T-cell (primary cell): ENCODE measurements around the gene MAMDC4. TPM values are rescaled to one million over a fixed set of nuclear protein-coding genes. Genes with fewer than 3 reads are reported as not detected.

Experiments
- ATAC-seq, 4 experiments: fragments of 200-7000 bp in 3 of 4; fragments of 150-1000 bp in 1 of 4; cut with Tn5 transposase; replicated peaks in 1 of 4; 1 replicate in 3 of 4; 2 replicates in 1 of 4; pipeline ENCODE4 v1.10.0; 2021; ENCODE audit warnings: moderate library complexity in 3 of 4, mild to moderate bottlenecking in 2 of 4, moderate number of reproducible peaks in 1 of 4
- CTCF ChIA-PET, 2 donors: fragments of 300-600 bp; sonication (Branson Sonifier 250); formaldehyde crosslinking; loops; one replicate each; lab custom pipeline; 2022; ENCODE audit warnings: antibody characterized with exemption in 2 of 2; lab: Charles Lee
- POLR2A ChIA-PET, 2 donors: fragments of 300-600 bp; sonication (Branson Sonifier 250); formaldehyde crosslinking; loops; one replicate each; lab custom pipeline; 2022; ENCODE audit warnings: antibody characterized with exemption in 2 of 2; lab: Charles Lee
- DNase-seq, 35 experiments: peaks; one replicate each; pipeline versions ENCODE4 v3.0.0 to v3.0.0-alpha.2; 2013 to 2023
- H3K27ac ChIP-seq: one replicate; pipeline ENCODE4 v1.5.1; 2013; ENCODE audit warnings: low read length
- H3K27me3 ChIP-seq, 2 experiments: replicated peaks in 1 of 2; 1 replicate in 1 of 2; 2 replicates in 1 of 2; pipeline versions ENCODE4 v1.6.1 to v1.7.0; 2013; ENCODE audit warnings: low read length in 1 of 2, mixed read lengths in 1 of 2; ENCODE audit not compliant: control insufficient read depth in 2 of 2, insufficient read depth in 2 of 2; ENCODE audit errors: extremely low read depth in 1 of 2
- H3K36me3 ChIP-seq, 2 donors: 1 replicate in 1 of 2; 2 replicates in 1 of 2; pipeline versions ENCODE4 v1.6.1 to v1.7.0; 2013; ENCODE audit warnings: low read length in 1 of 2; ENCODE audit not compliant: control insufficient read depth in 2 of 2, insufficient read depth in 1 of 2; ENCODE audit errors: extremely low read depth in 1 of 2
- H3K4me1 ChIP-seq, 2 experiments: 1 replicate in 1 of 2; 2 replicates in 1 of 2; pipeline versions ENCODE4 v1.6.1 to v1.7.0; 2013; ENCODE audit warnings: low read length in 2 of 2, mixed read lengths in 1 of 2; ENCODE audit not compliant: insufficient read depth in 2 of 2, control insufficient read depth in 1 of 2; ENCODE audit errors: extremely low read depth in 1 of 2
- H3K4me3 ChIP-seq, 2 donors: 1 replicate in 1 of 2; 2 replicates in 1 of 2; pipeline versions ENCODE4 v1.5.1 to v1.7.0; 2013; ENCODE audit warnings: mild to moderate bottlenecking in 2 of 2, low read length in 1 of 2, moderate library complexity in 1 of 2; ENCODE audit not compliant: control insufficient read depth in 1 of 2; ENCODE audit errors: extremely low read depth in 1 of 2
- H3K9me3 ChIP-seq: 2 replicates; pipeline ENCODE4 v1.7.0; 2013
- H3K27ac Mint-ChIP-seq, 2 donors: one replicate each; pipeline ENCODE4 v1.8.0; 2020 to 2021; ENCODE audit warnings: mild to moderate bottlenecking in 2 of 2, mixed read lengths in 2 of 2
- H3K27me3 Mint-ChIP-seq, 2 donors: one replicate each; pipeline ENCODE4 v1.8.0; 2021 to 2022; ENCODE audit warnings: mixed read lengths in 2 of 2
- H3K36me3 Mint-ChIP-seq: one replicate; pipeline ENCODE4 v1.8.0; 2021; ENCODE audit warnings: mixed read lengths
- H3K4me1 Mint-ChIP-seq, 3 donors: one replicate each; pipeline ENCODE4 v1.8.0; 2020 to 2022; ENCODE audit warnings: mixed read lengths in 3 of 3, mild to moderate bottlenecking in 1 of 3
- H3K4me3 Mint-ChIP-seq, 3 donors: one replicate each; pipeline ENCODE4 v1.8.0; 2020 to 2022; ENCODE audit warnings: mild to moderate bottlenecking in 3 of 3, mixed read lengths in 3 of 3, moderate library complexity in 3 of 3
- H3K9me3 Mint-ChIP-seq, 3 donors: one replicate each; pipeline ENCODE4 v1.8.0; 2020 to 2022; ENCODE audit warnings: mixed read lengths in 3 of 3
- WGBS: methylation state at CpG from one replicate; pipeline ENCODE4 v1.1.5; 2013; ENCODE audit warnings: missing lambda C conversion rate; ENCODE audit not compliant: insufficient coverage; 5-methylcytosine and 5-hydroxymethylcytosine counted together
- total RNA-seq, 35 experiments: library from RNA in 6 of 35; stranded (reverse) in 6 of 35; fragments of 120-200 nt in 1 of 35; gene quantifications; one replicate each; pipeline versions ENCODE4 v1.2.1 to v1.2.4 and lab custom pipeline; 2013 to 2026

MAMDC4 gene
- total RNA-seq, 5 donors from 2014 or later (not counting 1 experiment from before 2014, with no cell fraction given): 3.0 to 10.7 (median 7.1) TPM

GRCh38 chr9:136846376-136847087 is 5.6 kb upstream of the MAMDC4 start:
- Mint-ChIP-seq H3K4me3 (peak overlapping the region in 2 of 3 donors; percentile 51 to 88), H3K27ac (no peak overlapping the region), H3K9me3 (no peaks in the 10 kb centered on the region), H3K4me1 (peaks cover 7 to 33% (median 26%) of the 10 kb centered on the region in 3 donors), H3K36me3 (no peaks in the 10 kb centered on the region), H3K27me3 (peaks cover 6 to 24% of the 10 kb centered on the region in 2 donors)
- 12% methylated on average over 98 of the region's 98 CpGs for WGBS
- Histone ChIP-seq H3K4me1 (peaks cover 16 to 77% of the 10 kb centered on the region in 2 experiments), H3K36me3 (no peaks in the 10 kb centered on the region), H3K27me3 (peaks cover 0 to 44% of the 10 kb centered on the region in 2 experiments), H3K4me3 (peak overlapping the region in 1 of 2 donors; percentile 1), H3K27ac (no peak overlapping the region), H3K9me3 (no peaks in the 10 kb centered on the region)
- DNase-seq (peak in 1 of 35 experiments; percentile 34), ATAC-seq (no peak)
- CTCF ChIA-PET: interaction anchor here in 1 of 2 donors (0.6 kb wide), 1 partner anchor 40 kb away, joined by 5 read pairs; the partner anchor contains the start of gene TRAF2
- POLR2A ChIA-PET: no interaction called here

- peaks cover 0 to 42% of the 10 kb centered on the region in 2 experiments for H3K27me3 ChIP-seq
- peaks cover 16 to 70% of the 10 kb centered on the region in 2 experiments for H3K4me1 ChIP-seq
- H3K27me3 Mint-ChIP-seq: peaks cover 6 to 24% of the 10 kb centered on the region in 2 donors
- H3K27ac Mint-ChIP-seq: peak overlapping the region in 1 of 2 donors; percentile 61
- peak overlapping the region; percentile 77 to 92 for H3K4me3 ChIP-seq
- no peak overlapping the region for H3K27ac ChIP-seq
- ChIA-PET CTCF (interaction anchor here in 1 of 2 donors (0.6 kb wide), 1 partner anchor 39 kb away, joined by 5 read pairs; the partner anchor contains the start of gene TRAF2), POLR2A (no interaction called here)
- peak overlapping the region; percentile 73 to 88 (median 86) for H3K4me3 Mint-ChIP-seq
- H3K36me3 ChIP-seq: peaks cover 0 to 2% of the 10 kb centered on the region in 2 donors
- H3K36me3 Mint-ChIP-seq: no peaks in the 10 kb centered on the region
- no peaks in the 10 kb centered on the region for H3K9me3 Mint-ChIP-seq
- DNase-seq (peak in 2 of 35 experiments; percentile 20 to 38), ATAC-seq (no peak)
- peaks cover 7 to 31% (median 23%) of the 10 kb centered on the region in 3 donors for H3K4me1 Mint-ChIP-seq
- 13% methylated on average over 59 of the region's 75 CpGs for WGBS
- H3K9me3 ChIP-seq: no peaks in the 10 kb centered on the region
These were observed 4.9 kb upstream of the MAMDC4 start for GRCh38 chr9:136847088-136847825.

GRCh38 chr9:136847826-136848392 is 4.2 kb upstream of the MAMDC4 start:
- Mint-ChIP-seq H3K4me3 (peak overlapping the region; percentile 73 to 88 (median 86)), H3K27me3 (peaks cover 6 to 24% of the 10 kb centered on the region in 2 donors), H3K27ac (peak overlapping the region; percentile 22 to 71), H3K4me1 (peaks cover 7 to 28% (median 21%) of the 10 kb centered on the region in 3 donors), H3K36me3 (no peaks in the 10 kb centered on the region), H3K9me3 (no peaks in the 10 kb centered on the region)
- Histone ChIP-seq H3K4me1 (peaks cover 16 to 64% of the 10 kb centered on the region in 2 experiments), H3K27me3 (peaks cover 0 to 38% of the 10 kb centered on the region in 2 experiments), H3K9me3 (no peaks in the 10 kb centered on the region), H3K36me3 (peaks cover 0 to 2% of the 10 kb centered on the region in 2 donors), H3K27ac (no peak overlapping the region), H3K4me3 (peak overlapping the region; percentile 77 to 92)
- DNase-seq: peak in 33 of 35 experiments; percentile 28 to 79 (median 62)
- CTCF ChIA-PET: interaction anchor here in 1 of 2 donors (0.6 to 0.7 kb wide), 2 partner anchors 31 to 120 kb away, joined by 3 to 8 read pairs; no protein-coding TSS in a partner anchor
- 3% methylated on average over 42 of the region's 48 CpGs for WGBS
- POLR2A ChIA-PET: no interaction called here
- ATAC-seq: no peak

- ChIA-PET CTCF (interaction anchor here in 1 of 2 donors (0.6 to 0.7 kb wide), 3 partner anchors 32 to 144 kb away, joined by 3 to 8 read pairs (median 4); partner anchors contain the start of gene PAXX), POLR2A (interaction anchor here in 1 of 2 donors (0.6 kb wide), 1 partner anchor 309 kb away, joined by 8 read pairs; no protein-coding TSS in a partner anchor)
- ATAC-seq: peak in 3 of 4 experiments; percentile 0 to 3 (median 1)
- Histone ChIP-seq H3K9me3 (no peaks in the 10 kb centered on the region), H3K27ac (no peak overlapping the region), H3K4me3 (peak overlapping the region; percentile 77 to 92), H3K36me3 (peaks cover 0 to 2% of the 10 kb centered on the region in 2 donors), H3K27me3 (peaks cover 0 to 32% of the 10 kb centered on the region in 2 experiments), H3K4me1 (peaks cover 12 to 58% of the 10 kb centered on the region in 2 experiments)
- Mint-ChIP-seq H3K4me1 (peaks cover 7 to 26% (median 19%) of the 10 kb centered on the region in 3 donors), H3K9me3 (no peaks in the 10 kb centered on the region), H3K36me3 (no peaks in the 10 kb centered on the region), H3K4me3 (peak overlapping the region; percentile 88 to 92 (median 90)), H3K27ac (no peak overlapping the region), H3K27me3 (peaks cover 6 to 22% of the 10 kb centered on the region in 2 donors)
- WGBS: 3% methylated on average over 43 of the region's 53 CpGs
- peak in 4 of 35 experiments; percentile 27 to 52 (median 32) for DNase-seq
These were observed 3.6 kb upstream of the MAMDC4 start for GRCh38 chr9:136848393-136849037.

- CTCF ChIA-PET: interaction anchor here in 1 of 2 donors (0.6 kb wide), 1 partner anchor 143 kb away, joined by 4 read pairs; the partner anchor contains the start of gene PAXX
- no peaks in the 10 kb centered on the region for H3K9me3 Mint-ChIP-seq
- POLR2A ChIA-PET: interaction anchor here in 1 of 2 donors (0.6 kb wide), 1 partner anchor 310 kb away, joined by 8 read pairs; no protein-coding TSS in a partner anchor
- H3K4me1 ChIP-seq: peaks cover 11 to 50% of the 10 kb centered on the region in 2 experiments
- DNase-seq (peak; percentile 92 to 97 (median 95)), ATAC-seq (peak; percentile 91 to 95 (median 94))
- peaks cover 6 to 18% of the 10 kb centered on the region in 2 donors for H3K27me3 Mint-ChIP-seq
- no peaks in the 10 kb centered on the region for H3K36me3 Mint-ChIP-seq
- H3K27ac Mint-ChIP-seq: peak within 1 kb of the TSS; percentile 84 to 91
- H3K27ac ChIP-seq: peak within 1 kb of the TSS; percentile 30
- H3K4me3 Mint-ChIP-seq: peak within 1 kb of the TSS; percentile 88 to 92 (median 90)
- H3K36me3 ChIP-seq: peaks cover 0 to 2% of the 10 kb centered on the region in 2 donors
- H3K4me3 ChIP-seq: peak within 1 kb of the TSS; percentile 77 to 92
- WGBS: under 1% methylated on average over 52 of the region's 77 CpGs
- H3K27me3 ChIP-seq: peaks cover 0 to 25% of the 10 kb centered on the region in 2 experiments
- H3K4me1 Mint-ChIP-seq: peaks cover 7 to 22% (median 17%) of the 10 kb centered on the region in 3 donors
- no peaks in the 10 kb centered on the region for H3K9me3 ChIP-seq
These were observed 2.8 kb upstream of the MAMDC4 start, which contains the start of gene PHPT1 for GRCh38 chr9:136849038-136849959. PHPT1 (plus strand) TSS chr9:136849409; CDS start chr9:136849431, 22 bp downstream.
